Neutrophil (primary cell): Measurements from ENCODE around the gene PRR14L.
A peak's percentile ranks its signal among the peaks of the same experiment; 100 is the strongest.
"Not testable (repeated sequence)": the region's sequence is repeated elsewhere in the genome, so short reads cannot be mapped to it uniquely, and the experiment has no call there.

Experiments
- H3K27ac ChIP-seq: fragments of 200-600 bp; sonication (generic); 2 replicates; pipeline ENCODE4 v1.5.1; 2016; ENCODE audit warnings: mild to moderate bottlenecking, moderate library complexity
- H3K27me3 ChIP-seq: fragments of 200-600 bp; sonication (generic); 2 replicates; pipeline ENCODE4 v1.6.0; 2016; ENCODE audit warnings: mild to moderate bottlenecking
- H3K36me3 ChIP-seq: fragments of 200-600 bp; sonication (generic); 2 replicates; pipeline ENCODE4 v1.5.1; 2017
- H3K4me1 ChIP-seq, 2 experiments: fragments of 200-600 bp in 1 of 2; sonication (generic) in 1 of 2; 1 replicate in 1 of 2; 2 replicates in 1 of 2; pipeline versions ENCODE4 v1.5.1 to v1.6.1; 2013 to 2016; ENCODE audit warnings: low read depth in 1 of 2, low read length in 1 of 2, mild to moderate bottlenecking in 1 of 2, moderate library complexity in 1 of 2; ENCODE audit not compliant: control insufficient read depth in 1 of 2, insufficient read depth in 1 of 2
- H3K4me3 ChIP-seq, 2 experiments: fragments of 200-600 bp in 1 of 2; sonication (generic) in 1 of 2; 1 replicate in 1 of 2; 2 replicates in 1 of 2; pipeline ENCODE4 v1.5.1; 2013 to 2016; ENCODE audit warnings: low read depth in 1 of 2, low read length in 1 of 2, mild to moderate bottlenecking in 1 of 2, moderate library complexity in 1 of 2
- H3K9me3 ChIP-seq: fragments of 200-600 bp; sonication (generic); 2 replicates; pipeline ENCODE4 v1.5.1; 2016
- CTCF ChIP-seq: fragments of 200-600 bp; sonication (generic); IDR thresholded peaks from 2 replicates; pipeline ENCODE4 v1.5.1; 2016; ENCODE audit warnings: antibody characterized with exemption

PRR14L gene

DNA sequence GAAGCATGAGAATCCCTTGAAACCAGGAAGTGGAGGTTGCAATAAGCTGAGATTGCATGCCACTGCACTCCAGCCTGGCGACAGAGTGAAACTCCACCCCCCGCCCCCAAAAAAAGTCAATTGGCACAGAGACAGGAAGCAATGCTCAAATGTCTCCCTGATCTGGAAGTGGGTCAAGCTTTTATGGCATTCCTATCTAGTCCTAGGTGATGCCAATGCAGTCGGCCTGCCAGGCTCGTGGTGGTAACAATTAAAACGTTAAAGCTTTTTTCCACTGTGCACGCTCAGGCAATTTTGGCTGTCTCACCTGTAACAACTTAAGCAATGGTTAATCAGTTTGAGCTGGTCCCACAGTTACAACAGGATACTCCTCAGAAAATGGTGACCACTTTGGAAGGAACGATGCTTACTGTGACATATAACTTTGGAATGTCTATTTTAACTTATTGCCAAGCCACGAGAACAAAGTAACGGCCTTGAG, 69.0 kb downstream of the PRR14L start:
- TF ChIP-seq CTCF = no peak
- Histone ChIP-seq H3K36me3 (peaks cover 32% of the 10 kb centered on the region), H3K4me3 (no peak overlapping the region), H3K27ac (no peak overlapping the region), H3K27me3 (no peaks in the 10 kb centered on the region), H3K9me3 (no peaks in the 10 kb centered on the region), H3K4me1 (peaks cover 17% of the 10 kb centered on the region in 2 experiments)

DNA sequence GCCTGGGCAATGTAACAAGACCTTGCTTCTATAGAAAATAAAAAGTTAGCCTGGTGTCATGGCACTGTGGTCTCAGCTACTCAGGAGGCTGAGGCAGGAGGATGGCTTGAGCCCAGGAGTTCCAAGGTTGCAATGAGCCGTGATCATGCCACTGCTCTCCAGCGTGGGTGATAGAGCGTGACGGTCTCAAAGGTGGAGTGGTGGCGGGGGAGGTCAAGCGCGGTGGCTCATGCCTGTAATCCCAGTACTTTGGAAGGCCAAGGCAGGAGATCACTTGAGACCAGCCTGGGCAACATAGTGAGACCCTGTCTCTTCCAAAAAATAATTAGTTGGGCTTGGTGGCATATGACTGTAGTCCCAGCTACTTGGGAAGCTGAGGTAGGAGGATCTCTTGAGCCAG, 71.2 kb downstream of the PRR14L start:
- TF ChIP-seq CTCF = no peak
- peaks cover 13% of the 10 kb centered on the region for H3K36me3 ChIP-seq
- H3K4me3 ChIP-seq = no peak overlapping the region
- H3K9me3 ChIP-seq = no peaks in the 10 kb centered on the region
- H3K27me3 ChIP-seq = no peaks in the 10 kb centered on the region
- H3K27ac ChIP-seq = no peak overlapping the region
- peaks cover 30% of the 10 kb centered on the region in 2 experiments for H3K4me1 ChIP-seq

DNA sequence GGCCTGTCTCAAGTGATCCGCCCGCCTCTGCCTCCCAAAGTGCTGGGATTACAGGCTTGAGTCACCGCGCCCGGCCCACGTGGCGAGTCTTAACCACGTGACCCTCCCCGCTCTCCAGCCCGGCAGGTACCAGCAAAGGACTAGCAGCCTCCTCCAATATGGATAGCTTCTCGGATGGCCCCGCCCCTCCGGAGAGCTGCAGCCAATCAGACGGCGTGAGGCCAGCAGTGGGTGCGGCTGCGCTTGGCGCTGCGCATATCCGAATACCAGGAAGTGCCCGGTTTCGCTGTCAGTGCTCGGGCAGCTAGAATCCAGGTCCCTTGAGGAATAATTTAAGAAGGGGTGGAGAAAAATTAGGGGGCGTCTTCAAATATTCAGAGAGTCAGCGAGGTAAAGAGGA, 73.2 kb downstream of the PRR14L start:
- Histone ChIP-seq H3K9me3 (no peaks in the 10 kb centered on the region), H3K27me3 (no peaks in the 10 kb centered on the region), H3K27ac (peak overlapping the region; percentile 80), H3K4me3 (peak overlapping the region; percentile 61 to 66), H3K36me3 (no peaks in the 10 kb centered on the region), H3K4me1 (peaks cover 49 to 50% of the 10 kb centered on the region in 2 experiments)
- TF ChIP-seq CTCF = peak; percentile 31

DNA sequence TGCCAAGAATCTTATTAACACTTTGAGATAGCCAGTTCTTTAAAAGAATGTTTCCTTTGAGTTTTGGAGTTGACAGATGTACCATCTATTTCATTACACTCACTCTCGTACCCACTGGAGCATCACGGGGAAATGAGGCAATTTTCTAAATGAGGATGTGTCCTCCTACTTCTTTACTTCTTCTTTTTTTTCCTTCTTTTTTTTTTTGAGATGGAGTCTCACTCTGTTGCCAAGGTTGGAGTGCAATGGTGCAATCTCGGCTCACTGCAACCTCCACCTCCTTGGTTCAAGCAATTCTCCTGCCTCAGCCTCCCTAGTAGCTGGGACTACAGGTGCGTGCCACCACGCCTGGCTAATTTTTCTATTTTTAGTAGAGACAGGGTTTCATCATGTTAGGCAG, 75.7 kb downstream of the PRR14L start:
- not testable (repeated sequence) for H3K36me3 ChIP-seq, H3K27me3 ChIP-seq, H3K9me3 ChIP-seq
- Histone ChIP-seq H3K4me3 (peak overlapping the region in 1 of 2 experiments; percentile 24), H3K4me1 (peaks cover 54 to 60% of the 10 kb centered on the region in 2 experiments), H3K27ac (peak overlapping the region; percentile 82)

- H3K9me3 ChIP-seq, H3K36me3 ChIP-seq, H3K27me3 ChIP-seq, H3K27ac ChIP-seq, H3K4me3 ChIP-seq: not testable (repeated sequence)
- peaks cover 38 to 45% of the 10 kb centered on the region in 2 experiments for H3K4me1 ChIP-seq
These were observed 81.1 kb downstream of the PRR14L start for GRCh38 chr22:31668849-31669248.

DNA sequence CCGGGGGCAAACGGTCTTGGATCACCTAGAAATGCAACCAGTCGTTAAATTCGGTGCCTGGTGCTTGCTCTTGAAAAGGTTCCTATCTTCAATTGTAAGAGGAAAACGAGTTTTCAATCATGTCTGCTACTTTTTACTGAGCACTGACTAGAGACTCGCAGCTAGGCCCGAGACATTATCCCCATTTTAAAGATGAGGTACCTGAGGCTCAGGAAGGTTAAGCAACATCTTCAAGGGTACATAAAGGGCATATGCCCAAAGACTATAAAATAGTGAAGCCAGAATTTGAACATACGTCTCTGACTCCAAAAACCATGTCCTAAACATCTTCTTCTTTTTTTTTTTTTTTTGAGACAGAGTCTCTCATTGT, 87.3 kb downstream of the PRR14L start:
- Histone ChIP-seq H3K27ac (peak overlapping the region; percentile 88), H3K9me3 (no peaks in the 10 kb centered on the region), H3K36me3 (no peaks in the 10 kb centered on the region), H3K4me3 (peak overlapping the region; percentile 80 to 96), H3K27me3 (no peaks in the 10 kb centered on the region), H3K4me1 (peaks cover 26 to 38% of the 10 kb centered on the region in 2 experiments)
- TF ChIP-seq CTCF = no peak
